Mesodermal cell (in vitro differentiated cells): ENCODE data around the gene RSF1.

ENCODE experiments used
- H3K27ac ChIP-seq: 2 replicates; pipeline ENCODE4 v1.7.0; 2013; ENCODE audit warnings: mild to moderate bottlenecking, low read depth, low read length, moderate library complexity; ENCODE audit not compliant: severe bottlenecking
- H3K36me3 ChIP-seq: 2 replicates; pipeline ENCODE4 v1.7.1; 2013; ENCODE audit warnings: mild to moderate bottlenecking, low read length, moderate library complexity; ENCODE audit not compliant: control insufficient read depth, insufficient read depth
- H3K4me1 ChIP-seq: one replicate; pipeline ENCODE4 v1.7.1; 2013; ENCODE audit warnings: mild to moderate bottlenecking, low read length; ENCODE audit not compliant: insufficient read depth, control insufficient read depth, poor library complexity, severe bottlenecking
- H3K4me3 ChIP-seq: 2 replicates; pipeline ENCODE4 v1.7.0; 2013; ENCODE audit warnings: low read length, control low read depth, mild to moderate bottlenecking; ENCODE audit not compliant: insufficient read depth, poor library complexity, severe bottlenecking; ENCODE audit errors: extremely low read depth
- H3K9me3 ChIP-seq: 2 replicates; pipeline ENCODE4 v1.7.1; 2013; ENCODE audit warnings: mild to moderate bottlenecking, low read length, moderate library complexity; ENCODE audit not compliant: control insufficient read depth
- WGBS, 2 experiments: methylation state at CpG; one replicate each; pipeline ENCODE4 v1.1.5; 2013; ENCODE audit warnings: missing lambda C conversion rate in 2 of 2; ENCODE audit not compliant: insufficient coverage in 2 of 2; 5-methylcytosine and 5-hydroxymethylcytosine counted together

The RSF1 gene

GRCh38 chr11:77619576-77620198 is 200.8 kb downstream of the RSF1 start:
- H3K9me3 ChIP-seq, result no peaks in the 10 kb centered on the region
- no peak overlapping the region for H3K4me3 ChIP-seq
- H3K27ac ChIP-seq, result no peak overlapping the region
- WGBS, 2 experiments, result 100% methylated on average over 2 of the region's 3 CpGs; no CpG with 5 or more reads in 1 of the 2 experiments
- peaks cover 72% of the 10 kb centered on the region for H3K36me3 ChIP-seq
- no peaks in the 10 kb centered on the region for H3K4me1 ChIP-seq

GRCh38 chr11:77617892-77618291 is 202.6 kb downstream of the RSF1 start:
- no peak overlapping the region for H3K27ac ChIP-seq
- H3K36me3 ChIP-seq, result peaks cover 74% of the 10 kb centered on the region
- no peaks in the 10 kb centered on the region for H3K9me3 ChIP-seq
- H3K4me3 ChIP-seq, result no peak overlapping the region
- no peaks in the 10 kb centered on the region for H3K4me1 ChIP-seq
- WGBS, 2 experiments, result no CpG with 5 or more reads among the region's 3 CpGs

GRCh38 chr11:77611921-77612320 is 208.6 kb downstream of the RSF1 start:
- Histone ChIP-seq H3K36me3 (peaks cover 72% of the 10 kb centered on the region), H3K27ac (no peak overlapping the region), H3K4me3 (no peak overlapping the region), H3K4me1 (no peaks in the 10 kb centered on the region), H3K9me3 (no peaks in the 10 kb centered on the region)
